WTC11 (cell line): Measurements from ENCODE around the gene FZD10. TPM values are rescaled to one million over a fixed set of nuclear protein-coding genes. Genes with fewer than 3 reads are reported as not detected.

Experiments
- ATAC-seq: fragments of 200-7000 bp; cut with Tn5 transposase; 2 replicates; pipeline ENCODE4 v1.10.0; 2021; ENCODE audit warnings: mild to moderate bottlenecking, moderate library complexity
- CTCF ChIA-PET: fragments of 300-600 bp; sonication (Branson Sonifier 250); formaldehyde crosslinking; loops from one replicate; lab custom pipeline; 2021; ENCODE audit warnings: antibody characterized with exemption; lab: Charles Lee
- POLR2A ChIA-PET: fragments of 350-600 bp; sonication (Branson Sonifier 250); formaldehyde crosslinking; loops from one replicate; lab custom pipeline; 2021; ENCODE audit warnings: antibody characterized with exemption; lab: Charles Lee
- DNase-seq: peaks from one replicate; pipeline ENCODE4 v3.0.0; 2021; ENCODE audit warnings: low spot score
- H3K27ac Mint-ChIP-seq: 2 replicates; pipeline ENCODE4 v1.8.0; 2021; ENCODE audit warnings: mixed read lengths
- H3K27me3 Mint-ChIP-seq: 2 replicates; pipeline ENCODE4 v1.8.0; 2021; ENCODE audit warnings: low read depth, mild to moderate bottlenecking, moderate library complexity, mixed read lengths
- H3K36me3 Mint-ChIP-seq: 2 replicates; pipeline ENCODE4 v1.8.0; 2021; ENCODE audit warnings: mixed read lengths
- H3K4me1 Mint-ChIP-seq: 2 replicates; pipeline ENCODE4 v1.8.0; 2022; ENCODE audit warnings: mixed read lengths
- H3K4me3 Mint-ChIP-seq: 2 replicates; pipeline ENCODE4 v1.8.0; 2021; ENCODE audit warnings: mild to moderate bottlenecking, moderate library complexity, mixed read lengths
- H3K9me3 Mint-ChIP-seq: 2 replicates; pipeline ENCODE4 v1.8.0; 2021; ENCODE audit warnings: mixed read lengths
- ATF2 ChIP-seq: sonication (generic); formaldehyde crosslinking; IDR thresholded peaks from 2 replicates; pipeline ENCODE4 v1.8.1; 2022; ENCODE audit warnings: low read depth, missing genetic modification reagents, borderline replicate concordance
- CBFB ChIP-seq: sonication (generic); formaldehyde crosslinking; IDR thresholded peaks from 2 replicates; pipeline ENCODE4 v1.8.1; 2022; ENCODE audit warnings: mild to moderate bottlenecking, low read depth, missing genetic modification reagents
- CREB1 ChIP-seq: sonication (generic); formaldehyde crosslinking; IDR thresholded peaks from 2 replicates; pipeline ENCODE4 v1.8.0; 2023; ENCODE audit warnings: mild to moderate bottlenecking, missing genetic modification reagents
- E2F5 ChIP-seq: sonication (generic); formaldehyde crosslinking; IDR thresholded peaks from 2 replicates; pipeline ENCODE4 v1.8.1; 2022; ENCODE audit warnings: mild to moderate bottlenecking, moderate library complexity, missing genetic modification reagents
- FOXJ3 ChIP-seq: sonication (generic); formaldehyde crosslinking; IDR thresholded peaks from 2 replicates; pipeline ENCODE4 v1.9.0; 2021; ENCODE audit warnings: missing genetic modification reagents, mild to moderate bottlenecking, borderline replicate concordance
- HMGXB4 ChIP-seq: sonication (generic); formaldehyde crosslinking; IDR thresholded peaks from 2 replicates; pipeline ENCODE4 v1.8.1; 2023; ENCODE audit warnings: mild to moderate bottlenecking, moderate library complexity, missing genetic modification reagents
- MLX ChIP-seq: sonication (generic); formaldehyde crosslinking; IDR thresholded peaks from 2 replicates; pipeline ENCODE4 v1.8.1; 2023; ENCODE audit warnings: mild to moderate bottlenecking, missing genetic modification reagents, moderate library complexity
- NR3C1 ChIP-seq: sonication (generic); formaldehyde crosslinking; conservative IDR thresholded peaks from 2 replicates; pipeline ENCODE4 v1.8.1; 2023; ENCODE audit warnings: low read depth, mild to moderate bottlenecking, missing genetic modification reagents
- RORB ChIP-seq: fragments of 250-450 bp; sonication (Bioruptor Pico); IDR thresholded peaks from 2 replicates; pipeline ENCODE4 v1.9.0; 2021; ENCODE audit warnings: mild to moderate bottlenecking
- TP53 ChIP-seq: sonication (generic); formaldehyde crosslinking; IDR thresholded peaks from 2 replicates; pipeline ENCODE4 v1.8.1; 2023; ENCODE audit warnings: mild to moderate bottlenecking, missing genetic modification reagents
- USF1 ChIP-seq: sonication (generic); formaldehyde crosslinking; IDR thresholded peaks from 2 replicates; pipeline ENCODE4 v1.8.0; 2022; ENCODE audit warnings: mild to moderate bottlenecking, missing genetic modification reagents
- USF2 ChIP-seq: sonication (generic); formaldehyde crosslinking; IDR thresholded peaks from 2 replicates; pipeline ENCODE4 v1.8.1; 2023; ENCODE audit warnings: mild to moderate bottlenecking, missing genetic modification reagents, moderate library complexity
- ZBTB43 ChIP-seq: sonication (generic); formaldehyde crosslinking; IDR thresholded peaks from 2 replicates; pipeline ENCODE4 v1.8.1; 2023; ENCODE audit warnings: mild to moderate bottlenecking, missing genetic modification reagents
- ZNF317 ChIP-seq: sonication (generic); formaldehyde crosslinking; IDR thresholded peaks from 2 replicates; pipeline ENCODE4 v1.8.1; 2023; ENCODE audit warnings: low read depth, mild to moderate bottlenecking, moderate library complexity, missing genetic modification reagents, borderline replicate concordance
- total RNA-seq: library from RNA; stranded (reverse); gene quantifications from 3 replicates; pipeline ENCODE4 v1.2.3, GENCODE V29; 2021

FZD10 gene
- total RNA-seq, 1 experiment from 2014 or later = 1.1 TPM

GRCh38 chr12:130131801-130132200 lies 30.5 kb upstream of the FZD10 start:
- H3K27ac Mint-ChIP-seq = no peak overlapping the region
- peaks cover 7% of the 10 kb centered on the region for H3K4me1 Mint-ChIP-seq
- ChIA-PET POLR2A (no interaction called here), CTCF (no interaction called here)
- H3K36me3 Mint-ChIP-seq = peaks cover 52% of the 10 kb centered on the region
- DNase-seq = no peak
- TF ChIP-seq CBFB (no peak), CREB1 (no peak), ZNF317 (CRISPR knock-in tag) (no peak), USF1 (CRISPR knock-in tag) (no peak), TP53 (CRISPR knock-in tag) (no peak), RORB (CRISPR knock-in tag) (no peak), ATF2 (CRISPR knock-in tag) (no peak)
- peaks cover 49% of the 10 kb centered on the region for H3K9me3 Mint-ChIP-seq
- ATAC-seq = no peak
- H3K4me3 Mint-ChIP-seq = no peak overlapping the region
- peaks cover 39% of the 10 kb centered on the region for H3K27me3 Mint-ChIP-seq

- H3K4me3 Mint-ChIP-seq = no peak overlapping the region
- TF ChIP-seq E2F5 (CRISPR knock-in tag) (no peak), CREB1 (no peak), MLX (CRISPR knock-in tag) (no peak), HMGXB4 (CRISPR knock-in tag) (no peak), ZBTB43 (CRISPR knock-in tag) (no peak), FOXJ3 (CRISPR knock-in tag) (no peak), NR3C1 (CRISPR knock-in tag) (no peak), USF2 (CRISPR knock-in tag) (no peak)
- ATAC-seq (no peak), DNase-seq (no peak)
- peaks cover 43% of the 10 kb centered on the region for H3K9me3 Mint-ChIP-seq
- peaks cover 55% of the 10 kb centered on the region for H3K36me3 Mint-ChIP-seq
- peaks cover 50% of the 10 kb centered on the region for H3K27me3 Mint-ChIP-seq
- no peak overlapping the region for H3K27ac Mint-ChIP-seq
- POLR2A ChIA-PET = no interaction called here
- CTCF ChIA-PET = no interaction called here
- peaks cover 16% of the 10 kb centered on the region for H3K4me1 Mint-ChIP-seq
These were observed 29.3 kb upstream of the FZD10 start for GRCh38 chr12:130132831-130133511.
